ENCODE data around the gene APOL1.
"Not testable (repeated sequence)": the region's sequence is repeated elsewhere in the genome, so short reads cannot be mapped to it uniquely, and the experiment has no call there.

- not testable (repeated sequence) for TF ChIP-seq CTCF (IDR thresholded peaks at IDR 0.05 in 4 of 5, conservative IDR thresholded peaks at IDR 0.05 in 1 of 5); POLR2A (IDR thresholded peaks at IDR 0.05)
These were observed 11.1 kb downstream of the APOL1 start for GRCh38 chr22:36263886-36264664.

Data from gastrocnemius medialis (tissue), 4 donors.